Uterus (tissue), 4 donors: ENCODE data around the gene KLC1. TPM values are rescaled to one million over a fixed set of nuclear protein-coding genes. Genes with fewer than 3 reads are reported as not detected.
A peak's percentile ranks its signal among the peaks of the same experiment; 100 is the strongest.

Experiments
- DNase-seq, 2 donors: peaks; one replicate each; pipeline ENCODE4 v3.0.0-alpha.2; 2019 to 2020
- H3K27ac ChIP-seq, 2 donors: fragments of 200-600 bp; sonication (generic); 1 replicate in 1 of 2; 2 replicates in 1 of 2; pipeline ENCODE4 v1.5.1; 2016 to 2018
- H3K27me3 ChIP-seq, 2 donors: fragments of 200-600 bp; sonication (generic); one replicate each; pipeline ENCODE4 v1.5.1; 2018 to 2019; ENCODE audit warnings: control low read depth in 1 of 2
- H3K36me3 ChIP-seq, 2 donors: fragments of 200-600 bp; sonication (generic); one replicate each; pipeline ENCODE4 v1.5.1; 2019; ENCODE audit warnings: control low read depth in 1 of 2
- H3K4me1 ChIP-seq, 2 donors: fragments of 200-600 bp; sonication (generic); one replicate each; pipeline ENCODE4 v1.5.1; 2018 to 2019; ENCODE audit warnings: control low read depth in 1 of 2
- H3K4me3 ChIP-seq, 2 donors: fragments of 200-600 bp; sonication (generic); 1 replicate in 1 of 2; 2 replicates in 1 of 2; pipeline ENCODE4 v1.5.1; 2018 to 2019; ENCODE audit warnings: mild to moderate bottlenecking in 1 of 2
- H3K9me3 ChIP-seq, 2 donors: fragments of 200-600 bp; sonication (generic); one replicate each; pipeline ENCODE4 v1.5.1; 2019; ENCODE audit warnings: control low read depth in 1 of 2
- CTCF ChIP-seq, 4 experiments: fragments of 200-600 bp in 2 of 4; fragments of 450-650 bp in 2 of 4; sonication (generic) in 2 of 4; IDR thresholded peaks; one replicate each; pipeline ENCODE4 v1.5.1; 2016 to 2019; ENCODE audit warnings: antibody characterized with exemption in 4 of 4, mild to moderate bottlenecking in 2 of 4, moderate library complexity in 1 of 4
- POLR2A ChIP-seq, 2 donors: fragments of 450-650 bp; IDR thresholded peaks; one replicate each; pipeline ENCODE4 v1.6.1; 2016; ENCODE audit warnings: antibody characterized with exemption in 2 of 2, mild to moderate bottlenecking in 1 of 2, moderate library complexity in 1 of 2
- intact Hi-C: fragments of 100-400 bp; cut with DNase I; formaldehyde crosslinking; loops from one replicate; pipeline ENCODE4 v1.15.1; 2023; ENCODE audit warnings: low total_unique reads
- total RNA-seq, 4 donors: library from RNA; depleted of rRNA in 3 of 4; stranded (reverse); fragments of >200 nt in 3 of 4; gene quantifications; one replicate each; pipeline versions ENCODE4 v1.1.0 to v1.2.4, GENCODE V29; 2014 to 2023
- donor health status: DM: yes; HTN: yes; CAD: no.

The KLC1 gene
- total RNA-seq, 4 donors from 2014 or later = 130 to 459 (median 285) TPM

- Histone ChIP-seq H3K4me1 (peaks cover 10 to 18% of the 10 kb centered on the region in 2 donors), H3K4me3 (no peak overlapping the region), H3K36me3 (no peaks in the 10 kb centered on the region), H3K9me3 (no peaks in the 10 kb centered on the region), H3K27ac (peak overlapping the region in 1 of 2 donors; percentile 7), H3K27me3 (no peaks in the 10 kb centered on the region)
- intact Hi-C loops = no loop called here
- no peak for TF ChIP-seq POLR2A (IDR thresholded peaks at IDR 0.05)
- TF ChIP-seq CTCF (IDR thresholded peaks at IDR 0.05) = no peak
- DNase-seq = no peak
Observed at GRCh38 chr14:103656031-103656755, 27.2 kb downstream of the KLC1 start.

GRCh38 chr14:103656756-103657133 is 27.7 kb downstream of the KLC1 start:
- no peak for DNase-seq
- TF ChIP-seq CTCF (IDR thresholded peaks at IDR 0.05) (no peak), POLR2A (IDR thresholded peaks at IDR 0.05) (no peak)
- no peaks in the 10 kb centered on the region for H3K9me3 ChIP-seq
- intact Hi-C loops = no loop called here
- H3K4me3 ChIP-seq = no peak overlapping the region
- H3K36me3 ChIP-seq = no peaks in the 10 kb centered on the region
- H3K4me1 ChIP-seq = peaks cover 10 to 14% of the 10 kb centered on the region in 2 donors
- H3K27me3 ChIP-seq = no peaks in the 10 kb centered on the region
- H3K27ac ChIP-seq = peak overlapping the region; percentile 7 to 48

- Histone ChIP-seq H3K36me3 (no peaks in the 10 kb centered on the region), H3K4me3 (no peak overlapping the region), H3K9me3 (no peaks in the 10 kb centered on the region), H3K27me3 (no peaks in the 10 kb centered on the region), H3K4me1 (peaks cover 7 to 9% of the 10 kb centered on the region in 2 donors), H3K27ac (peak overlapping the region; percentile 62 to 64)
- intact Hi-C loops = no loop called here
- peak; percentile 40 to 63 for DNase-seq
- TF ChIP-seq POLR2A (IDR thresholded peaks at IDR 0.05) = no peak
- TF ChIP-seq CTCF (IDR thresholded peaks at IDR 0.05) = no peak
Observed at GRCh38 chr14:103657471-103657870, 28.5 kb downstream of the KLC1 start.

- Histone ChIP-seq H3K27me3 (no peaks in the 10 kb centered on the region), H3K4me1 (no peaks in the 10 kb centered on the region), H3K9me3 (no peaks in the 10 kb centered on the region), H3K36me3 (no peaks in the 10 kb centered on the region), H3K4me3 (no peak overlapping the region), H3K27ac (no peak overlapping the region)
- intact Hi-C loops = no loop called here
- no peak for DNase-seq
- no peak for TF ChIP-seq POLR2A (IDR thresholded peaks at IDR 0.05)
- no peak for TF ChIP-seq CTCF (IDR thresholded peaks at IDR 0.05)
Observed at GRCh38 chr14:103659631-103660030, 30.6 kb downstream of the KLC1 start.

- Histone ChIP-seq H3K4me1 (no peaks in the 10 kb centered on the region), H3K27me3 (no peaks in the 10 kb centered on the region), H3K9me3 (no peaks in the 10 kb centered on the region), H3K4me3 (no peak overlapping the region), H3K27ac (no peak overlapping the region), H3K36me3 (no peaks in the 10 kb centered on the region)
- intact Hi-C loops = no loop called here
- no peak for TF ChIP-seq CTCF (IDR thresholded peaks at IDR 0.05)
- TF ChIP-seq POLR2A (IDR thresholded peaks at IDR 0.05) = no peak
- no peak for DNase-seq
Observed at GRCh38 chr14:103662029-103662428, 33.0 kb downstream of the KLC1 start.
